ENCODE measurements around the gene TRH.

TRH gene

DNA sequence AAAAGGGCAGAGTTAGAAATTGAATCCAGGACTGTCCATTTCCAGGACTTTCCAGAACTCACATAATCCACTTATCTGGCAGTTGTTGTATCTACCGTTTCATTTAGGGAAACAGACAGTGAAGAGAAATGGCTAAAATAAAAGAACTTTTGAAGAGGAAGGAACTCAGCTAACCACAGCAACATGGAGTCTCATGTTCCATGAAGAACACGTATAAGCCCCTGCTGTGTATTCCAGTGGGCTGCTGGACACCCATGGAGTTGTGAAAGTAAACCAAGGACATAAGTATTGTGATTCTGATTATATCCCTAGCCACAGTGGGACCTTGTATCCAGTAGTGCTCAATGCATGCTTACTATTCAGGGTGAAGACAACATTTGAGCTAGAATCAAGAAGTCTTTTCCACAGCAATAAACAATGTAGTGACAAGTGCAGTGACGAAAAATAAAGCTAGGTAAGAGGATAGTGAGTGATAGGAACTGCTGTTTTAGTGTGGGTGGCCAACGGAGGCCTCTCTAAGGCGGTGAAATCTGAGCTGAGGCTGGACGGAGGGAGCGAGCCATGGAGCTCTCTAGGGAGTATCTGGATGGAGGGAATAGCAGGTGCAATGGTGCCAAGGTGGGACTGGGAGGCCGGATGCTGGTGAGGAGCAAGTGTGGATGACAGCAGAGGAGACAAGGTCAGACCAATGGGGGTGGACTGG, 26.8 kb upstream of the TRH start:
- H3K23ac ChIP-seq (ENCODE audit: low read length): no peak overlapping the region
- H3K36me3 ChIP-seq (ENCODE audit: control insufficient read depth in 1 of 2, insufficient read depth in 2 of 2, low read length in 2 of 2): no peaks in the 10 kb centered on the region
- WGBS (ENCODE audit: extremely low coverage, insufficient coverage, insufficient read length): no CpG with 5 or more reads among the region's 8 CpGs
- H3K4me3 ChIP-seq (ENCODE audit: low read depth, low read length): no peak overlapping the region
- no peak overlapping the region for H2BK12ac ChIP-seq (ENCODE audit: low read length)
- H4K12ac ChIP-seq (ENCODE audit: low read depth, low read length): no peak overlapping the region
- DNase-seq: no peak
- no peaks in the 10 kb centered on the region for H3K79me1 ChIP-seq (ENCODE audit: low read length)
- no peak overlapping the region for H3K14ac ChIP-seq (ENCODE audit: low read length)
- no peaks in the 10 kb centered on the region for H3K4me1 ChIP-seq (ENCODE audit: control insufficient read depth in 1 of 2, insufficient read depth in 2 of 2, low read length in 2 of 2)
- no peak overlapping the region for H3K4ac ChIP-seq (ENCODE audit: low read depth, low read length)
- no peak overlapping the region for H3K27ac ChIP-seq (ENCODE audit: low read depth, low read length)
- no peak overlapping the region for H4K8ac ChIP-seq (ENCODE audit: low read depth, low read length)
- H3K79me2 ChIP-seq (ENCODE audit: control insufficient read depth, insufficient read depth, low read length, poor library complexity): no peaks in the 10 kb centered on the region
- H3K9ac ChIP-seq (ENCODE audit: low read length): no peak overlapping the region
- H3K4me2 ChIP-seq (ENCODE audit: low read length): no peak overlapping the region
- no peaks in the 10 kb centered on the region for H3K27me3 ChIP-seq (ENCODE audit: insufficient read depth, low read length)
- no peak overlapping the region for H2BK5ac ChIP-seq (ENCODE audit: low read depth, low read length, poor library complexity)
- no peak overlapping the region for H4K91ac ChIP-seq (ENCODE audit: low read depth, low read length)
- H3K18ac ChIP-seq (ENCODE audit: low read length): no peak overlapping the region
- no peak overlapping the region for H2BK120ac ChIP-seq (ENCODE audit: insufficient read depth, low read length, poor library complexity)
- H2AFZ ChIP-seq (ENCODE audit: insufficient read depth, low read length, poor library complexity): no peak overlapping the region
- peaks cover 4% of the 10 kb centered on the region for H3K9me3 ChIP-seq (ENCODE audit: insufficient read depth, low read depth, low read length)
- no peak overlapping the region for H2AK5ac ChIP-seq (ENCODE audit: low read length)

DNA sequence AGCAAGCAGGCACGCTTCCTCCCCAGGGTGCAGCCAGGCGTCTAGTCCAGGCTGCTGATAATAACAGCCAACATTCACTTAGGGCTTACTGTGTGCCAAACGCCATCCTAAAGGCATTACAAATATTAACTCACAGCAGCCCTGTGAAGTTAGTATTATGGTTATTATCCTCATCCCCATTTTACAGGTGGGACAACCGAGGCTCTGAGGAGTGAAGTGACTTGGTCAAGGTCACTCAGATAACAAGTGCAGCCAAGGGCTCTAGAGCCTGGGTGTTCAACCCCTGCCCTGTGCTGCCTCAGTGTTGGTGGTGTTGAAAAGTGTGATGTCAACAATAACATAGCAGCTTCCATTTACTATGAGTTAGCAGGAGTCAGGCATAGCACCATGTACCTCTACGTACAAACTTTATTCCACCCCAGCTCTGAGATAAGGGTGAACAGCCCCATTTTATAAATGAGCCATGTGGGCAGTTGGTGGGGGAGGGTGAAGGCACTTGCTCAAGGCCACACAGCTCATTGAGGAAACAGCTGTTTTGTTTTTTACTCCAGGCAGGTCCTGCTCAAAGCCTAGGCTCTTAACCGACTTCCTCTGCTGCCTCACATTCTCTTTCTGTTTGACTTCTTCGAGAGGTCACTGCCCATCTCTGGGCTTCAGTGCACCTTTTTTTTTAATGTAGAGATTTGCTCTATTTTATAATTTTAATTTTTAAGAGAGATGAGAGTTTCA, 24.0 kb upstream of the TRH start:
- Histone ChIP-seq H3K4me2 (ENCODE audit: low read length) (no peak overlapping the region), H3K4ac (ENCODE audit: low read depth, low read length) (no peak overlapping the region), H2AK5ac (ENCODE audit: low read length) (no peak overlapping the region), H3K27ac (ENCODE audit: low read depth, low read length) (no peak overlapping the region), H3K79me1 (ENCODE audit: low read length) (no peaks in the 10 kb centered on the region), H3K23ac (ENCODE audit: low read length) (no peak overlapping the region), H3K9ac (ENCODE audit: low read length) (no peak overlapping the region), H3K4me3 (ENCODE audit: low read depth, low read length) (no peak overlapping the region), H3K79me2 (ENCODE audit: control insufficient read depth, insufficient read depth, low read length, poor library complexity) (no peaks in the 10 kb centered on the region), H3K14ac (ENCODE audit: low read length) (no peak overlapping the region), H4K8ac (ENCODE audit: low read depth, low read length) (no peak overlapping the region), H2BK5ac (ENCODE audit: low read depth, low read length, poor library complexity) (no peak overlapping the region), H3K9me3 (ENCODE audit: insufficient read depth, low read depth, low read length) (peaks cover 1% of the 10 kb centered on the region), H3K36me3 (ENCODE audit: control insufficient read depth in 1 of 2, insufficient read depth in 2 of 2, low read length in 2 of 2) (no peaks in the 10 kb centered on the region), H2AFZ (ENCODE audit: insufficient read depth, low read length, poor library complexity) (no peak overlapping the region), H4K12ac (ENCODE audit: low read depth, low read length) (no peak overlapping the region), H2BK12ac (ENCODE audit: low read length) (no peak overlapping the region), H2BK120ac (ENCODE audit: insufficient read depth, low read length, poor library complexity) (no peak overlapping the region), H4K91ac (ENCODE audit: low read depth, low read length) (no peak overlapping the region), H3K18ac (ENCODE audit: low read length) (no peak overlapping the region), H3K4me1 (ENCODE audit: control insufficient read depth in 1 of 2, insufficient read depth in 2 of 2, low read length in 2 of 2) (no peaks in the 10 kb centered on the region), H3K27me3 (ENCODE audit: insufficient read depth, low read length) (no peaks in the 10 kb centered on the region)
- DNase-seq: no peak
- no CpG with 5 or more reads among the region's 7 CpGs for WGBS (ENCODE audit: extremely low coverage, insufficient coverage, insufficient read length)

DNA sequence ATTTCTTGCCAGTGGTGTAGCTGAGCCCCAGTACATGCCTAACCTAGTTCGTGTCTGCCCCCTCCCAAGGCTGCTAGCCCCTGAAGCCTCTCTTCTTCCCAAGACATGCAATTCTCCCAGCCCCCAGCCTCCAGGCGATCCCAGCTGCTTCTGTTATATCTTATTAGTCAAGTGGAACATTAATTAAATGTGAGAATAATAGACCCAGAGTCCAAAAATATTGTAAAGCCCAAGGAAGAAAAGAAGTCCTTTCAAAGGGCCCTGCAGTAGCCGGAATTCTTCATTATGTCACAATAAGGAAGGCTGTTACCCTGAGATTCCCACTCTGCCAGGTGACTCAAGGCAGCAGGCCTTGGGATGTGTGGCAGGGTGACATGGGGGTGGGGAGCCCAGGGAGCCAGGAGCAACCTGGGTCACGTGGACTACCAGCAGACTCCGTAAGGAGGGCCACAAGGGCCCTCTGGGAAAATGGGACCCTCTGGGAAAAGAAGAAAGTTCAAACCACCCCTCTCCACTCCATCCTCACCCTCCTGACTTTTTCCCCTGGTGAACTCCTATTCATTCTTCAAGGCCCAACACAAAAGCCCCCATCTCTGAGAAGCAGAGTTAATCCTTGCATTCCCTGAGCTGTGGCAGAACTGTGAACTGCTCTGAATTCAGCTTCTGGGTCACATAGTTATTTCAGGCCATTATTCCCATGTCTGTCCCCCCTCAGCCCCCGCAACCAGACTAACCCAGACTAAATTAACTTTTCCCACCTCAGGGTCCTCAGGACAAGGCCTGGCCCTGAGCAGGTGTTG, 21.8 kb upstream of the TRH start:
- Histone ChIP-seq H3K79me2 (ENCODE audit: control insufficient read depth, insufficient read depth, low read length, poor library complexity) (no peaks in the 10 kb centered on the region), H3K9ac (ENCODE audit: low read length) (no peak overlapping the region), H2AK5ac (ENCODE audit: low read length) (no peak overlapping the region), H3K27me3 (ENCODE audit: insufficient read depth, low read length) (no peaks in the 10 kb centered on the region), H3K4me1 (ENCODE audit: control insufficient read depth in 1 of 2, insufficient read depth in 2 of 2, low read length in 2 of 2) (no peaks in the 10 kb centered on the region), H4K91ac (ENCODE audit: low read depth, low read length) (no peak overlapping the region), H3K9me3 (ENCODE audit: insufficient read depth, low read depth, low read length) (peaks cover 2% of the 10 kb centered on the region), H3K79me1 (ENCODE audit: low read length) (no peaks in the 10 kb centered on the region), H2BK12ac (ENCODE audit: low read length) (no peak overlapping the region), H4K8ac (ENCODE audit: low read depth, low read length) (no peak overlapping the region), H3K4me2 (ENCODE audit: low read length) (no peak overlapping the region), H3K4ac (ENCODE audit: low read depth, low read length) (no peak overlapping the region), H2BK5ac (ENCODE audit: low read depth, low read length, poor library complexity) (no peak overlapping the region), H3K4me3 (ENCODE audit: low read depth, low read length) (no peak overlapping the region), H3K27ac (ENCODE audit: low read depth, low read length) (no peak overlapping the region), H3K23ac (ENCODE audit: low read length) (no peak overlapping the region), H3K14ac (ENCODE audit: low read length) (no peak overlapping the region), H4K12ac (ENCODE audit: low read depth, low read length) (no peak overlapping the region), H3K18ac (ENCODE audit: low read length) (no peak overlapping the region), H3K36me3 (ENCODE audit: control insufficient read depth in 1 of 2, insufficient read depth in 2 of 2, low read length in 2 of 2) (no peaks in the 10 kb centered on the region), H2AFZ (ENCODE audit: insufficient read depth, low read length, poor library complexity) (no peak overlapping the region), H2BK120ac (ENCODE audit: insufficient read depth, low read length, poor library complexity) (no peak overlapping the region)
- no CpG with 5 or more reads among the region's 6 CpGs for WGBS (ENCODE audit: extremely low coverage, insufficient coverage, insufficient read length)
- DNase-seq: no peak

DNA sequence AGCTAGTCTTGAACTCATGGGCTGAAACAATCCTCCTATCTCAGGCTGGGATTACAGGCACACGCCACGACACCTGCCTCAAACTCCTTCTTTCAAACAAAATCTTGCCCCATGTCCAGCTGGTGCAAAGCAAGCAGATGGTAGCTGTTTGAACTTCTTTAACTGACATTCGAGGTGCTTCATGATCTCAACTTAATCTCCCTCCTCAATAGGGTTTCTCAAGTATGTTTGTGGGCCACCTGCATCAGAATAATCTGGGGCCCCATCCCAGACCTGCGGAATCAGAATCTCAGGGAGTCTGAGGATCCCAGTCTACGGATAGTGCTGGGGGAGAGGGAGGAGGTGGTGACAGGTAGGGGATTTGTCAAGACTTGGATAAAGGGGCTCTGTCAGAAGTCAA, 20.9 kb upstream of the TRH start:
- no peak for DNase-seq
- H3K14ac ChIP-seq (ENCODE audit: low read length): no peak overlapping the region
- no peak overlapping the region for H2BK5ac ChIP-seq (ENCODE audit: low read depth, low read length, poor library complexity)
- H3K4me1 ChIP-seq (ENCODE audit: control insufficient read depth in 1 of 2, insufficient read depth in 2 of 2, low read length in 2 of 2): no peaks in the 10 kb centered on the region
- H2BK120ac ChIP-seq (ENCODE audit: insufficient read depth, low read length, poor library complexity): no peak overlapping the region
- H4K91ac ChIP-seq (ENCODE audit: low read depth, low read length): no peak overlapping the region
- no peak overlapping the region for H3K4me2 ChIP-seq (ENCODE audit: low read length)
- peaks cover 2% of the 10 kb centered on the region for H3K9me3 ChIP-seq (ENCODE audit: insufficient read depth, low read depth, low read length)
- no peak overlapping the region for H3K23ac ChIP-seq (ENCODE audit: low read length)
- no peak overlapping the region for H2AFZ ChIP-seq (ENCODE audit: insufficient read depth, low read length, poor library complexity)
- H3K4me3 ChIP-seq (ENCODE audit: low read depth, low read length): no peak overlapping the region
- H3K18ac ChIP-seq (ENCODE audit: low read length): no peak overlapping the region
- H3K4ac ChIP-seq (ENCODE audit: low read depth, low read length): no peak overlapping the region
- H3K9ac ChIP-seq (ENCODE audit: low read length): no peak overlapping the region
- WGBS (ENCODE audit: extremely low coverage, insufficient coverage, insufficient read length): no CpG with 5 or more reads among the region's 5 CpGs
- no peaks in the 10 kb centered on the region for H3K27me3 ChIP-seq (ENCODE audit: insufficient read depth, low read length)
- H3K27ac ChIP-seq (ENCODE audit: low read depth, low read length): no peak overlapping the region
- no peaks in the 10 kb centered on the region for H3K36me3 ChIP-seq (ENCODE audit: control insufficient read depth in 1 of 2, insufficient read depth in 2 of 2, low read length in 2 of 2)
- no peak overlapping the region for H2AK5ac ChIP-seq (ENCODE audit: low read length)
- no peak overlapping the region for H2BK12ac ChIP-seq (ENCODE audit: low read length)
- H3K79me2 ChIP-seq (ENCODE audit: control insufficient read depth, insufficient read depth, low read length, poor library complexity): no peaks in the 10 kb centered on the region
- no peak overlapping the region for H4K8ac ChIP-seq (ENCODE audit: low read depth, low read length)
- H3K79me1 ChIP-seq (ENCODE audit: low read length): no peaks in the 10 kb centered on the region
- no peak overlapping the region for H4K12ac ChIP-seq (ENCODE audit: low read depth, low read length)

All from trophoblast cell (in vitro differentiated cells and primary cell).